Measurements from ENCODE around the gene C1orf167.

The C1orf167 gene

GRCh38 chr1:11735854-11736745 lies 25.9 kb upstream of the C1orf167 start, which contains the start of gene AGTRAP:
AGTRAP (plus strand) TSS chr1:11736136; CDS start chr1:11736209, 73 bp downstream.
- peak; percentile 75 for DNase-seq (ENCODE audit: low read depth, low spot score)

GRCh38 chr1:11736746-11737639 lies 25.0 kb upstream of the C1orf167 start:
- DNase-seq (ENCODE audit: low read depth, low spot score): no peak

GRCh38 chr1:11738096-11738495 lies 23.9 kb upstream of the C1orf167 start:
- no peak for DNase-seq (ENCODE audit: low read depth, low spot score)

- no peak for DNase-seq (ENCODE audit: low read depth, low spot score)
These were observed 23.2 kb upstream of the C1orf167 start for GRCh38 chr1:11738783-11739182.

GRCh38 chr1:11740258-11741192 lies 21.5 kb upstream of the C1orf167 start:
- DNase-seq (ENCODE audit: low read depth, low spot score): no peak

- DNase-seq (ENCODE audit: low read depth, low spot score): no peak
These were observed 20.5 kb upstream of the C1orf167 start for GRCh38 chr1:11741482-11741881.

- no peak for DNase-seq (ENCODE audit: low read depth, low spot score)
These were observed 20.0 kb upstream of the C1orf167 start for GRCh38 chr1:11741919-11742558.

GRCh38 chr1:11744287-11744686 lies 17.7 kb upstream of the C1orf167 start:
- DNase-seq (ENCODE audit: low read depth, low spot score): no peak

GRCh38 chr1:11746092-11746491 lies 15.9 kb upstream of the C1orf167 start:
- no peak for DNase-seq (ENCODE audit: low read depth, low spot score)

- DNase-seq (ENCODE audit: low read depth, low spot score): no peak
These were observed 15.1 kb upstream of the C1orf167 start for GRCh38 chr1:11746795-11747487.

GRCh38 chr1:11748294-11749202 lies 13.4 kb upstream of the C1orf167 start:
- no peak for DNase-seq (ENCODE audit: low read depth, low spot score)

- no peak for DNase-seq (ENCODE audit: low read depth, low spot score)
These were observed 12.7 kb upstream of the C1orf167 start for GRCh38 chr1:11749203-11749689.

GRCh38 chr1:11749996-11750395 lies 12.0 kb upstream of the C1orf167 start:
- no peak for DNase-seq (ENCODE audit: low read depth, low spot score)

- DNase-seq (ENCODE audit: low read depth, low spot score): no peak
These were observed 10.9 kb upstream of the C1orf167 start for GRCh38 chr1:11751087-11751486.

- no peak for DNase-seq (ENCODE audit: low read depth, low spot score)
These were observed 9.5 kb upstream of the C1orf167 start for GRCh38 chr1:11752359-11753088.

GRCh38 chr1:11753555-11754208 lies 8.3 kb upstream of the C1orf167 start:
- no peak for DNase-seq (ENCODE audit: low read depth, low spot score)

- DNase-seq (ENCODE audit: low read depth, low spot score): no peak
These were observed 4.9 kb upstream of the C1orf167 start for GRCh38 chr1:11757047-11757446.

GRCh38 chr1:11759791-11760190 lies 2.2 kb upstream of the C1orf167 start:
- no peak for DNase-seq (ENCODE audit: low read depth, low spot score)
